ENCODE measurements around the gene ELOVL5.

- TF ChIP-seq CTCF (IDR thresholded peaks at IDR 0.05 in 4 of 5, conservative IDR thresholded peaks at IDR 0.05 in 1 of 5) (no peak), POLR2A (IDR thresholded peaks at IDR 0.05) (no peak)
These were observed 30.9 kb downstream of the ELOVL5 start for GRCh38 chr6:53317861-53318260.

Data from gastrocnemius medialis (tissue), 4 donors.